ENCODE measurements around the gene DGAT2.

The DGAT2 gene

DNA sequence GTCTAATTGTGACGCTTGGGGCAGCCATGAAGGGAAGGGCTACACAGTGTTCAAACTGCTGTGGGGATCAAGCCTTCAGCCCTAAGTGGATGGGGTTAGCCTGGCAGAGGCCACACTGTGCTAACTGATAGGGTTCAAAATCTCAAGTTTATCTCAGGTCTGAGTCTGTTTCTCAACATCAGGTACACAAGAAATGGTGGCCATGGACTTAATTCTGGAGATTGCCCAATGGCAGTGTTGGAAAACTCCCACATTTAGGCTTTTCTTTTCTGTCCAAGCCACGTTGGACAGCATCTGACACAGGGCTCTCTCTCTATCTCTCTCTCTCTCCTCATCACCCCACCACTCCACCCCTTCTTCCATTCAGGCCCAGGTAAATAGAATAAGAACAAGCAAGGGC, 10.9 kb upstream of the DGAT2 start:
- DNase-seq, result no peak

DNA sequence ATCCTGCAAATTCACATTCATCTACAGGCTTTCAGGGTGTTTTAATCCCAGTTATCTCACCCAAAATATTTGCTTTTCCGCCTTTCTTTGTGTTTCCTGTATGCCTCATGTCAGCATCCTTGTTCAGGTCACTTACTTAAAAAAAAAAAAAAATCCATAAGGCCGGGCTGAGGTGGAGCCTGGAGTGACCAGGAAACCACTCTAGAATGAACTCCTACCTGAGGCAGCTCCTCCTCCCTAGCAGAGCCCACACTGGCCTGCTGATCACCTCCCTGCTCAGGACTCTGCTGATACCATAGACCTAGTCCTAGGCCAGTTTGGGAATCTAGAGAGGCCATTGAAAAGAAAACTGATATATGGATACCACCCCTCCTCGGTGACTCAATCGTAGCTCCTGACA, 8.7 kb upstream of the DGAT2 start:
- DNase-seq, result no peak

- DNase-seq, result no peak
These were observed 8.3 kb upstream of the DGAT2 start for GRCh38 chr11:75760243-75760642.

GRCh38 chr11:75760710-75761493, 7.7 kb upstream of the DGAT2 start:
- DNase-seq, result no peak

DNA sequence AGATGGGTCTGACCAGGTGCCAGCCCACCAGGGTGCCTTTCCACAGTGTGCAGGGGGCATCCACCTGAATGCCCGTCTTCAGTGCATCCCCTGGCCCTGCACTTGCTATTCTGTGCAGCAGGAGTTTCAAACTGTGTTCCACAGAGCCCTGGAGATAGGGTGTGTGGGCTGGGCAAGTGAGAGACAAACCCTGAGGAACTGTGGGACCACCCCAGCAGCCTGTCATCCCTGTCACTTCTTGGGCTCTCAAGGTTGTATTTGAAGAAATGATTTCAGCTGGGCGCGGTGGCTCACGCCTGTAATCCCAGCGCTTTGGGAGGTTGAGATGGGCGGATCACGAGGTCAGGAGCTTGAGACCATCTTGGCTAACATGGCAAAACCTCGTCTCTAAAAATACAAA, 6.4 kb upstream of the DGAT2 start:
- no peak for DNase-seq

- DNase-seq, result no peak
These were observed 5.7 kb upstream of the DGAT2 start for GRCh38 chr11:75762885-75763284.

GRCh38 chr11:75763846-75764245, 4.7 kb upstream of the DGAT2 start:
- DNase-seq, result no peak

GRCh38 chr11:75765116-75765515, 3.5 kb upstream of the DGAT2 start:
- no peak for DNase-seq

GRCh38 chr11:75766443-75767227, 1.9 kb upstream of the DGAT2 start:
- no peak for DNase-seq

- DNase-seq, result no peak
These were observed 1.4 kb upstream of the DGAT2 start for GRCh38 chr11:75767228-75767572.

- DNase-seq, result no peak
These were observed 826 bp upstream of the DGAT2 start for GRCh38 chr11:75767793-75768111.

GRCh38 chr11:75768909-75769771, 562 bp downstream of the DGAT2 start:
- no peak for DNase-seq

DNA sequence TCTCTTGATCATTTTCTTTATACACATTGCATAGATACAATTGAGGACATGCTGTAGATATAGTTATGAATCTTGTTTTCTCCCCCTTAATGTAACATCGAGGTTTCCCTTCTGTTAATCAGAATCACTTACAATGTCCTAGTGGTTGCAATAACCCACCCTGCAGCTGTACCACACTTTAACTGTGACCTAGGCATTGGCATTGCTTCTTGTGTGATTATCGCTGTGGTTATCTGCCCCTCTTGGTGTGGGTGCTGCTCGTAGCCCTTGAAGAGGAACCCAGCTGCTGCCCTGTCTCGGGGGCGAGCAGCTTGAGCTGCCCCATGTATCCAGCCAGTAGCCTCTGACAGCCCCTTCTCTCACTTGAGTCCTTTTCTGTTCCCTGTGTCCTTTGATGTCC, 1.5 kb downstream of the DGAT2 start:
- DNase-seq, result no peak

- no peak for DNase-seq
These were observed 3.2 kb downstream of the DGAT2 start for GRCh38 chr11:75771646-75772410.

GRCh38 chr11:75773595-75774353, 5.2 kb downstream of the DGAT2 start:
- no peak for DNase-seq

DNA sequence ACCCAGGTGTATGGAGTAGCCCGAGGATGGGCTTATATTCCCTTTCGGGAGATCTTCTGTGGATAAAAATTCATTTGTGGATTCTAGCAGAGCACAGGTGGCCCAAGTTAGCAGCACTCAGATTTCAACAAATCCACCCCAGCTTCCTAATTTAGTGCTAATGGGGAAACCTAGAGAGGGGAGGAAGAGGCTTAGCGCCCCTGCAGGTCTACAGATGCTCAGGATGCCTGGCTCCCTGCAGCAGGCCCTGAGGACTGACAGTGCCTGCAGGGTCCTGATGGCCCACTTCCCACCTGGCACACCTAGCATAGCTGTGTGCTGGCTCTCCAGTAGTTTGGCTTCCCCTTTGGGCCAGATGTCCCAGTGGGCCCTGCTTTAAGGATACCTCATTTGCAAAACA, 6.5 kb downstream of the DGAT2 start:
- no peak for DNase-seq

- no peak for DNase-seq
These were observed 8.0 kb downstream of the DGAT2 start for GRCh38 chr11:75776546-75776945.

DNA sequence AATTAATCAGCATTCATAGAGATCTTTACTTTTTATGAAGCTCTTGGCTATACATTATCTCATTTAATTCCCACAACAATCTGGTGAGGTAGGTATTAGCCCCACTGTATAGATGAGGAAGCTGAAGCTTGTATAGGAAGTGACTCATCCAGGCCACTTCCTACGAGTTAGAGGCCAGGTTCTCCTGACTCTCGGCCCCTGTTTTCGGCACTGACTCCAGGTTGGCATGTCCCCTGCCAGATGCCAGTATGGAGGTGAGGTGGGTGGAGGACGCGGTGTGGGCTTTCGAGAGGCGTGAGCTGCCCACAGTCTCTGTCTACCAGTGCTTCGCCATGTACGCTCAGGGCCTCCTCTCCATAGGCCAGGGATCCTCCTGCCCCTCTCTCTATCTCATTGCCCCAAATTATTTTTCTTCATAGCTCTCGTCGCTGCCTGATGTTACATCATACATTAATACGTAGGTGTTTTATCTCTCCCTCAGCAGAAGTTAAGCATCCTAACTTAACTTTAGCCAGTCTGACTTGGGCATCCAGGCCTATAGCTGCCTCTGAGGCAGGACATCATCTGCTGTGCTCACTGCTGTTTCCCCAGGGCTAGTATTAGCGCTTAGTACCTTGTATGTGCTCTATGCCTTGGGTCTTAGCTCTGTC, 9.0 kb downstream of the DGAT2 start:
- no peak for DNase-seq

DNA sequence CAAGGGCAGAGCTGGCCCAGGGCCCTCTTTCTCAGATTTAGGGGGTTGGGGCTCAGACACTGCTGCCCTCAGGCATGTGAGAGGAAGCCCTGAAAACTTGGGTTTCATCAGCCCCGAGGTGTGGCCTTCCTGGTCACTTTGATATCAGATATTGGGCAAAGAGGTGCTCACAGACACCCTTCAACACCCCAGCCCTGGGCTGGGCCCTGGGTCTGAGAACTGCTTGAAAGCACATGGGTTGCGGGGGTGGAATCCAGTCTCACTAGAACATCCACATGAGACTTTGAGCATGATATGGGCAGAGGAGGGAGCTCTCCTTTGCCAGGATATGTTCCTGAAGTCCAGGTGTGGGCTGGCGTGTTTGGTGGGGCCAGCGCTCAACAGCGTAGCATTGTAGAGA, 10.4 kb downstream of the DGAT2 start:
- DNase-seq, result no peak

- no peak for DNase-seq
These were observed 11.4 kb downstream of the DGAT2 start for GRCh38 chr11:75779960-75780359.

- DNase-seq, result no peak
These were observed 12.3 kb downstream of the DGAT2 start for GRCh38 chr11:75780888-75781287.

GRCh38 chr11:75781296-75781695, 12.7 kb downstream of the DGAT2 start:
- no peak for DNase-seq

Data from NCI-H446 treated with DMSO at 0.1 percent for 48 hours (cell line).